Ascending aorta (tissue), 2 donors: ENCODE data around the gene IFITM1. TPM values are rescaled to one million over a fixed set of nuclear protein-coding genes. Genes with fewer than 3 reads are reported as not detected.
"Not testable (repeated sequence)": the region's sequence is repeated elsewhere in the genome, so short reads cannot be mapped to it uniquely, and the experiment has no call there.

Source experiments
- DNase-seq, 2 donors: peaks; one replicate each; pipeline ENCODE4 v3.0.0-alpha.2; 2019; ENCODE audit warnings: low spot score in 2 of 2
- H3K27ac ChIP-seq, 2 donors: fragments of 200-600 bp; sonication (generic); one replicate each; pipeline ENCODE4 v1.5.1; 2016 to 2017; ENCODE audit warnings: mild to moderate bottlenecking in 1 of 2
- H3K27me3 ChIP-seq: fragments of 200-600 bp; sonication (generic); one replicate; pipeline ENCODE4 v1.5.1; 2017
- H3K36me3 ChIP-seq, 2 donors: fragments of 200-600 bp; sonication (generic); one replicate each; pipeline ENCODE4 v1.5.1; 2016
- H3K4me1 ChIP-seq, 2 donors: fragments of 200-600 bp; sonication (generic); one replicate each; pipeline ENCODE4 v1.5.1; 2016 to 2017; ENCODE audit warnings: mild to moderate bottlenecking in 1 of 2
- H3K4me3 ChIP-seq, 2 donors: fragments of 200-600 bp; sonication (generic); one replicate each; pipeline ENCODE4 v1.5.1; 2016 to 2017; ENCODE audit warnings: mild to moderate bottlenecking in 1 of 2
- H3K9me3 ChIP-seq, 2 donors: fragments of 200-600 bp; sonication (generic); one replicate each; pipeline ENCODE4 v1.5.1; 2016
- intact Hi-C: fragments of 100-400 bp; cut with DNase I; formaldehyde crosslinking; loops from one replicate; pipeline ENCODE4 v1.15.1; 2023
- total RNA-seq: library from RNA; depleted of rRNA; stranded (reverse); fragments of >200 nt; gene quantifications from one replicate; pipeline ENCODE4 v1.1.0, GENCODE V29; 2016
- TF ChIP-seq, protein P1 (sequence below), 3 experiments: fragments of 200-600 bp in 2 of 3; fragments of 450-650 bp in 1 of 3; sonication (generic) in 2 of 3; IDR thresholded peaks; one replicate each; pipeline ENCODE4 v1.5.1; 2016 to 2019; ENCODE audit warnings: antibody characterized with exemption in 3 of 3, mild to moderate bottlenecking in 1 of 3, moderate library complexity in 1 of 3

IFITM1 gene
- total RNA-seq, 1 donor from 2014 or later: 650 TPM

DNA sequence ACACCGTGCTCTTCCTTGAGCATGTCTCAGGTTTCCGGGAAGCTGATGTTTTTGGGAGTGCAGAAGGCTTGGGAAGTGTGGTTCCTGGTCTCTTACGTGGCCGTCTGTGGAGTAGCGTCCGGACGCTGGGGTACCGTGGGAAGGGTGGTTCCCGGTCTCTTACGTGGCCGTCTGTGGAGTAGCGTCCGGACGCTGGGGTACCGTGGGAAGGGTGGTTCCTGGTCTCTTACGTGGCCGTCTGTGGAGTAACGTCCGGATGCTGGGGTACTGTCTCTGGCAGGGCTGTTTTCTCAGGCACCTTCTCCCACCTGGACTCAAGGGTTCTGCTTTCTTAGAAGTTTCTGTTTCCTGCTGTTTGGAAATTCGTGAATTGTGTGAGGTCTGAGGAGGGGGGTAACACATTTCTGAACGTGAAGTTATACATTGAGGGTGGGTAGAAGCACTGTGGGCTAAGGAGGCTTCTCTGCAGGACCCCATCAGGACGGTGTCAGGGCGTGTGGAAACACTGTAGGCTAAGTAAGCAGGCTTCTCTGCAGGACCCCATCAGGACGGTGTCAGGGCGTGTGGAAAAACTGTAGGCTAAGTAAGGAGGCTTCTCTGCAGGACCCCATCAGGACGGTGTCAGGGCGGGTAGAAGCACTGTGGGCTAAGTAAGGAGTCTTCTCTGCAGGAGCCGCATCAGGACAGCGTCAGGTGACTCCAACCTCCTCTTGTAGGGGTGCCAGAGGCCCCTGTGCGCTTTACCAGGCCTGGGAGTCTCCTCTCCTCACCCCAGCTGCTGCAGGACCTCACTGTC is 12.2 kb downstream of the IFITM1 start:
- H3K27me3 ChIP-seq: no peaks in the 10 kb centered on the region
- TF ChIP-seq, protein P1, sequence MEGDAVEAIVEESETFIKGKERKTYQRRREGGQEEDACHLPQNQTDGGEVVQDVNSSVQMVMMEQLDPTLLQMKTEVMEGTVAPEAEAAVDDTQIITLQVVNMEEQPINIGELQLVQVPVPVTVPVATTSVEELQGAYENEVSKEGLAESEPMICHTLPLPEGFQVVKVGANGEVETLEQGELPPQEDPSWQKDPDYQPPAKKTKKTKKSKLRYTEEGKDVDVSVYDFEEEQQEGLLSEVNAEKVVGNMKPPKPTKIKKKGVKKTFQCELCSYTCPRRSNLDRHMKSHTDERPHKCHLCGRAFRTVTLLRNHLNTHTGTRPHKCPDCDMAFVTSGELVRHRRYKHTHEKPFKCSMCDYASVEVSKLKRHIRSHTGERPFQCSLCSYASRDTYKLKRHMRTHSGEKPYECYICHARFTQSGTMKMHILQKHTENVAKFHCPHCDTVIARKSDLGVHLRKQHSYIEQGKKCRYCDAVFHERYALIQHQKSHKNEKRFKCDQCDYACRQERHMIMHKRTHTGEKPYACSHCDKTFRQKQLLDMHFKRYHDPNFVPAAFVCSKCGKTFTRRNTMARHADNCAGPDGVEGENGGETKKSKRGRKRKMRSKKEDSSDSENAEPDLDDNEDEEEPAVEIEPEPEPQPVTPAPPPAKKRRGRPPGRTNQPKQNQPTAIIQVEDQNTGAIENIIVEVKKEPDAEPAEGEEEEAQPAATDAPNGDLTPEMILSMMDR (IDR thresholded peaks at IDR 0.05): no peak
- peaks cover 9 to 26% of the 10 kb centered on the region in 2 donors for H3K4me1 ChIP-seq
- H3K9me3 ChIP-seq: no peaks in the 10 kb centered on the region
- H3K4me3 ChIP-seq: no peak overlapping the region
- H3K27ac ChIP-seq: peak overlapping the region; percentile 76 to 88
- intact Hi-C loops: no loop called here
- H3K36me3 ChIP-seq: no peaks in the 10 kb centered on the region
- DNase-seq: peak in 1 of 2 donors; percentile 64

DNA sequence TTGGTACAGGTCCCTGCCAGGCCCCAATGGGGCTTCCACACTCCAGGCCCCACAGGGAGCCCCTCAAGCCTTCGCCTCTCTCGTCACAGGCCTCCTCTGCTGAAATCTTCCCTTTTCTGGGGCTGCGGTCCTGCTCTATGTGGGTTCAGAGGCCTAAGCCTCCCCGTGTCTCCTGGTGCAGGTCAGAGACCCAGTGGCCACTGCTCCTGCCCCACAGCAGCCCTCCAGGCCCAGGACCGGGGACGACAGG is 12.7 kb downstream of the IFITM1 start:
- intact Hi-C loops: no loop called here

DNA sequence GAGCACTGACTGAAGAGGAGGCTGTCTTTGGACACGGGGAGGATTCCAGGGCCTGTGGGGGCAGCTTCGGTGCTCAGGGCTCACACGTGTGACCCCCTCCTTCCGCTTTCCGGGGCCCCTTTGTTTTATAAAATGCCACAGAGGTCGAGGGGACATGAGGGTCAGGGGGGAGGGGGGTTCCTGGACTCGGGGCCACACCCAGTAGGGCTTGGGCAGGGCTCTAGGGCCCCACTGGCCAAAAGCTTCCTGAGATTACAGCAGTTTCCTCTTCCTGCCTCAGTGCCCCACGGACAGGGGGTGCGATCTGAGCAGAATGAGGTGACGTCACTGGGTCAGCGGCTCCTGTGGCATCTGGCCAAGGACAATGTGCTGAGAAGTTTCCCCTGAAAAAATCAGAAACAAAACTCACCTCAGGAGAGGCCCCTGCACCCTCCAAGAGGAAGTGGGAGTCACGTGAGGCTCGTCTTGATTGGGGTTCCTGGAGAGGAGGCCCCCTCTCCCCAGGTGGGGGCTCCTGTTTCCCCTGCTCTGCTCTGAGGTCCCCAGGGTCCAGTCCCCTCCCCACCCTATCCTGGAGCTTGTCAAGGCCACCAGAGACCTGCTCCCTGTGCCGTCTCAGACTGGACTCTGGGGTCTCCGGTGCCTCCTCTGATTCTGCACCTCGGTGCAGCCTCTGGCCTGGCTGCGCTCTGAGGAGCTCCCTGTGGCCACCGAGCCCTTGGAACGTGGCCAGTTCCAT is 13.2 kb downstream of the IFITM1 start:
- intact Hi-C loops: loop anchor here (1.0 kb wide), 1 partner anchor 26 kb away; no protein-coding TSS in a partner anchor
- peak; percentile 65 to 92 for DNase-seq
- TF ChIP-seq, protein P1 (IDR thresholded peaks at IDR 0.05): no peak
- H3K4me1 ChIP-seq: peaks cover 9 to 26% of the 10 kb centered on the region in 2 donors
- no peak overlapping the region for H3K4me3 ChIP-seq
- no peaks in the 10 kb centered on the region for H3K9me3 ChIP-seq
- peak overlapping the region; percentile 76 to 88 for H3K27ac ChIP-seq
- H3K27me3 ChIP-seq: no peaks in the 10 kb centered on the region
- no peaks in the 10 kb centered on the region for H3K36me3 ChIP-seq

More for the DNA sequence above, 12.7 kb downstream of the IFITM1 start:
- Histone ChIP-seq H3K27me3 (no peaks in the 10 kb centered on the region), H3K36me3 (no peaks in the 10 kb centered on the region), H3K4me1 (peaks cover 9 to 26% of the 10 kb centered on the region in 2 donors), H3K27ac (peak overlapping the region; percentile 76 to 88), H3K9me3 (no peaks in the 10 kb centered on the region), H3K4me3 (no peak overlapping the region)
- DNase-seq: no peak
- TF ChIP-seq, protein P1 (IDR thresholded peaks at IDR 0.05): no peak

DNA sequence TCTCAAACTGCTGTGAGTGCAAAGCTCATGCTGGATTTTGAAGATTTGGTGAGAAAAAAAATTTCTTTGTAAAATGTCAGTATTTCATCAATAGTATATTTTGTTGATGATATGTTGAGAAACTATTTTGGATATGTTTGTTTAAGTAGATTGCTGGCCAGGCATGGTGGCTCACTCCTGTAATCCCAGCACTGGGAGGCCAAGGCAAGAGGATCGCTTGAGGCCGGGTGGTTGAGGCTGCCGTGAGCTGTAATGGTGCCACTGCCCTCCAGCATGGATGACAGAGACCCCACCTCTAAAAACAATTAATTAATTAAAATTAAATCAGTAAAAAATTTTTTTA is 13.7 kb downstream of the IFITM1 start:
- no peaks in the 10 kb centered on the region for H3K27me3 ChIP-seq
- peaks cover 9 to 26% of the 10 kb centered on the region in 2 donors for H3K4me1 ChIP-seq
- TF ChIP-seq, protein P1 (IDR thresholded peaks at IDR 0.05): no peak
- H3K4me3 ChIP-seq: no peak overlapping the region
- intact Hi-C loops: loop anchor here (1.0 kb wide), 1 partner anchor 26 kb away; no protein-coding TSS in a partner anchor
- H3K36me3 ChIP-seq: no peaks in the 10 kb centered on the region
- peak overlapping the region; percentile 76 to 88 for H3K27ac ChIP-seq
- H3K9me3 ChIP-seq: no peaks in the 10 kb centered on the region
- no peak for DNase-seq

DNA sequence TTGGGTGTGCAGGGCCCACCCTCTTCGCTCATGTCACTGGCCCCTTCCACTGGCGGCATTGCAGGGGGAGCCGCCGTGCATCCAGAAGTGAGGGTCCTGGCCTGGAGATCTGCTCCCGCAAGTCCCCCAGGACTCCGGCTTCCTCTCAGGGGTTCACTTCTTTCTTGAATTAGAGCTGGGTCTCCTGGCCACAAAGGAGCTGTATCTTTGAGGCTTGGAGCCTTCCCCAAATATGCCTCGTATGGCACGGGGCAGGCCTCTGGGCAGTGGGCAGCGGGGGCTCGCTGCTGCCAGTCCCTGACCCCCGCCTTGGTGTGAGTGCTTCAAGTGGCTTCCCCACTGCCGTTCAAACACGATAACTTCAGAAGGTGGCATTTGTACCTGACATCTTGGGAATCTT is 14.2 kb downstream of the IFITM1 start:
- TF ChIP-seq, protein P1 (IDR thresholded peaks at IDR 0.05): no peak
- H3K4me1 ChIP-seq: peaks cover 9 to 26% of the 10 kb centered on the region in 2 donors
- H3K9me3 ChIP-seq: no peaks in the 10 kb centered on the region
- no peaks in the 10 kb centered on the region for H3K36me3 ChIP-seq
- H3K4me3 ChIP-seq: no peak overlapping the region
- intact Hi-C loops: no loop called here
- H3K27ac ChIP-seq: no peak overlapping the region
- peak in 1 of 2 donors; percentile 57 for DNase-seq
- no peaks in the 10 kb centered on the region for H3K27me3 ChIP-seq

DNA sequence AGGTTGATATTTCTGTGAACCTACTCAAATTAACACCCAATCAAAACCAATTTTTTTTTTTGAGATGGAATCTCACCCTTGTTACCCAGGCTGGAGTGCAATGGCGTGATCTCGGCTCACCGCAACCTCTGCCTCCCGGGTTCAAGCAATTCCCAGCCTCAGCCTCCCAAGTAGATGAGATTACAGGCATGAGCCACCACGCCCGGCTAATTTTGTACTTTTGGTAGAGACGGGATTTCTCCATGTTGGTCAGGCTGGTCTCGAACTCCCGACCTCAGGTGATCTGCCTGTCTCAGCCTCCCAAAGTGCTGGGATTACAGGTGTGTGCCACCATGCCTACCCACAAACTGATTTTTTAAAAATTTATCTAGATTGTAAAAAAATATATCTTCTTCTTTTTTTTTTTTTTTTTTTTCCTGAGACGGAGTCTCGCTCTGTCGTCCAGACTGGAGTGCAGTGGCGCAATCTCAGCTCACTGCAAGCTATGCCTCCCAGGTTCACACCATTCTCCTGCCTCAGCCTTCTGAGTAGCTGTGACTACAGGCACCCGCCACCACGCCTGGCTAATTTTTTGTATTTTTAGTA is 14.8 kb downstream of the IFITM1 start:
- H3K9me3 ChIP-seq, intact Hi-C loops, H3K27me3 ChIP-seq, H3K36me3 ChIP-seq, H3K27ac ChIP-seq, H3K4me3 ChIP-seq: not testable (repeated sequence)
- peak in 1 of 2 donors; percentile 58 for DNase-seq
- H3K4me1 ChIP-seq: peaks cover 9 to 26% of the 10 kb centered on the region in 2 donors
